GM18907 (cell line): ENCODE data around the gene PBX4.

Experiments used
- ATAC-seq: cut with Tn5 transposase; IDR thresholded peaks from one replicate; pipeline ENCODE4 v1.9.1; 2021; ENCODE audit warnings: mild to moderate bottlenecking, moderate library complexity; ENCODE audit not compliant: unreplicated experiment

Gene PBX4

DNA sequence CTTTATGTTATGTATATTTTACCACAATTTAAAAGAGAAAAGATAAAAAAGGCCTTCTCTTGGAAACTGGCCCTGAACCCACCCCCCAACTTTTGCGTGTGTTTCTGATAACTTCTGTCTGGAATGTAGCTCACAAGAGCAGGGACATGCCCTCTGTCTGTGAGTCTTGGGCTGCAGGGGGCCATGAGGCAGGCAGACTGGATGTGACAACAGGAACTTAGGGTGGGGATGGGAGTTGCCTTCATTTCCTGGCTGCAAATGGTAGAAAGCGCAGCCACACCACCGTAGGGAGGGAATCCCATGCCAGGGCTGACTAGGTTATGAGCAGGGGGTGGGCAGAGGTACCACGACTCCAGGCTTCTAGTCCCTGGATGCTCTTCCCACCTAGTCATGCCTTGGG is 58.6 kb downstream of the PBX4 start:
- ATAC-seq: no peak

DNA sequence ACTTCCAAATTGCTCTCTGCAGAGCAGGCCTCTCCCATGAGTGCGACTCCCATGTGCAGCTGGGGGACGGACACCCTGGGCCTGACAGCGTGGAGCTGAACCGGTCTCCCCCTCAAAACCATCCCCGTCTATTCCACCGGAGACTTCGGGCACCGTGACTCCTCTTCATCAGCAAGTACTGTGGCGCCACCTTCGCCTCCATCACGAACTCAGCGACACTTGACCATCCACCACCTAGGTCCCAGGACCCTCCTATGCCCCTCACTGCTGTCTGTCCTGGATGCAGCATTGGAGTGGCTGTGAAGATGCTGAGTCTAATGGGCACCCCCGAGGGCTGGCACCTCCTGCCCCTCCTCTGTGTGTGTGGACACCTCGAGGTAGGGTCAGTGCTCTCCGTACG is 59.9 kb downstream of the PBX4 start:
- no peak for ATAC-seq

DNA sequence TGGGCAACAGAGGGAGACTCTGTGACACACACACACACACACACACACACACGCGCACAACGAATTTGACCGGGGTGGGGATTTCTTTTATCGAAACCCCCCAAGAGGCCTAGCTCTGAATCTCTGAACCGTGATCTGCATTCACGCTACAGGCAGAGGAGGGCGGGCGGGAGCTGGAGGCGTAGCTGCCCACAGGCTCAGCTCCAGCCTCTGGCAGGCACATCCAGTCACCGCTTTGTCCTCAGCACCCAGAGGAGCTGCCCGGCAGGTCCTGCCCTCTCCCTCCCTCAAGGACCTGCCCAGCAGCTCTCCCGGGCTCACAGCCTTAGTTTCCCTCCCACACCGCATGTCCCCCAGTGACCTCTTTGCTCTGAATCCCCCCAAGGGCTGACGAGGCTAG is 60.4 kb downstream of the PBX4 start:
- ATAC-seq: no peak

DNA sequence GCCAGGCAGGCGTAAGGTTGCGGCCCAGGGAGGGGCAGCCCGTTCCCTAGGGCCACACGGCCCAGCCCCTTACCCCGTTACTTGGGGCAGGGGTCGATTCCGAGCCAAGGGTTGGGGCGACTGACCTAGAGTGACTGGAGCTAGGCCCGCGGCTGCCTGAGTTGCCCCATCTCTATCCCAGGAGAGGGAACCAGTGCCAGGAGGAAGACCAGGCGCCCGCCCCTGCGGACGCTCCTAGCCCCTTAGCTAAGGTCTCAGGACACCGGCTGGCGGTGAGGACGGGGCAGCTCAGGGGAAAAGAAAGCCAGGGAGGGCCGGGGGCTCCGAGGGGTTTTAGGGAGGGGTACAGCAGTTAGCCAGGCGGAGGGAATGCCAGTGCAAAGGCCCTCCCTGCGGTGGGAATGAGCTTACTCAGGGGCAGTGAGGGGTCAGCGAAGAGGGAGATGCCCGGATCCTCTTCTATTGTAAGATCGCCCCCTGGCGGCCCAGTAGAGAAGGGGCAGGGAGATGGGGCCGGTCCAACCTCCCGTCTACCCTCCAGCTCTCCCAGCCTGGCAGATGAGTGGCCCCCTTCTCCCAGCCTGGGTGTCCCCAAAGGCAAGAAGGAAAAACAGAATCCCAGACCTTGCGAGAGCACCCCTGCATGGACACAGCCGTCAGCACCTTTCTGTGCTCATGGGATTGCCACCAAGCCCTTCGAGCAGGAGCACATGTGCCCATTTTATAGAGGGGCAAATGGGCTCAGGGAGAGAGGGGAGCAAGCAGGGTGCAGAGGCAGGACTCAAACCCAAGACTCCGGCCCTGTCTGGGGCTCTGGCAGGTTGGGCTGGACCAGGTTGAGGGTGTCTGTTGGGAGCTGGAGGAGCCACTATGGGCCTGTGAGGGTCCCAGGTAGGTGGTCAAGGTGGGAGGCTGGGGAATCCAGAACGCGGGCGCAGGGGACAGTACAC is 64.1 kb downstream of the PBX4 start:
- no peak for ATAC-seq

DNA sequence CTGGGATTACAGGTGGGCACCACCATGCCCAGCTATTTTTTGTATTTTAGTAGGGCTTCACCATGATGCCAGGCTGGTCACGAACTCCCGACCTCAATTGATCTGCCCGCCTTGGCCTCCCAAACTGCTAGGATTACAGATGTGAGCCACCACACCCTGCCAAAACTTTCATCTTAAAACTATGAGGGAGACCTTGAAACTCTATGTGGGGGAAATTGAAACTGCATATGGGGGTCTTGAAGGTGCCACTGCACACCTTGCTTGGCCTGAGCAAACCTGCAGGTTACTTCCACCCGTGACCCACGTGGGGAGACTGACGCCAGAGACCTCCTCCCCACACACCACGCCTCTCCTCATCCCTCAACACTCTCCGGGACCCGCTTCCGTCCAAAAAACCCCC is 64.8 kb downstream of the PBX4 start:
- ATAC-seq: no peak

DNA sequence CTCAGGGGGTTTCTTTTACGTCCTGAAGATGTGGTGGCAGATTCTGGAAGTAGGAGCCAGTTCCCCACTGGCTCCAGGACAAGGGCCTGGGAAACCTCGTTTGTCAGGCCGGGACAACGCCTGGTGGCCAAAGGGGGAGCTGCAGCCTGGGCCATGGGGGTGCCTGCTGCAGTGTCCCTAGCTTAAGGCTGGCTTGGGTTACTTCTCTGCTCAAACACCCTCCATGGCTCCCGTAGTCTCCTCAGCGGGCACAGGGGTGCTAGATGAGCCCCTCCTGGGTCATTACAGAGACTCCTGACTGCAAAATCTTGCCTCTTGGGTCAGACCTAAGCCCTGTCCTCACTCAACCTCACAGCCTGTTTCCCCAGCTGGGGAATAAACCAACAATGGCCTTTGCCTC is 65.7 kb downstream of the PBX4 start:
- ATAC-seq: no peak

DNA sequence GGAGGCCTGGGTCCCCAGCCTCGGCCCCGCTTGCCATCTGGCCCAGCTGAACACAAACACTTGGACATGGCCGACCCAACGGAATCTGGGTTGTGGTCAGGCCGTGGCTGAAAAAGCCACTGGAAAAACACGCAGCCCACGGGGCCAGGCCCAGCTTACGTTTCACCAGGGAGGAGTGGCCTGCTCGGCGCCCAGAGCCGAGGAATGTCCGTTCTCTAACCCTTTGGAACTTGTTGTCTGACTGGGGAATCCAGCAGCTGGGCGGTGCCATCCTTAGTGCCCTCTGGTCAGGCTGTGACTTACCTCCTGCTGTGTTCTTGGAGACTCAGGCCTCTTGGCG is 66.7 kb downstream of the PBX4 start:
- ATAC-seq: no peak

DNA sequence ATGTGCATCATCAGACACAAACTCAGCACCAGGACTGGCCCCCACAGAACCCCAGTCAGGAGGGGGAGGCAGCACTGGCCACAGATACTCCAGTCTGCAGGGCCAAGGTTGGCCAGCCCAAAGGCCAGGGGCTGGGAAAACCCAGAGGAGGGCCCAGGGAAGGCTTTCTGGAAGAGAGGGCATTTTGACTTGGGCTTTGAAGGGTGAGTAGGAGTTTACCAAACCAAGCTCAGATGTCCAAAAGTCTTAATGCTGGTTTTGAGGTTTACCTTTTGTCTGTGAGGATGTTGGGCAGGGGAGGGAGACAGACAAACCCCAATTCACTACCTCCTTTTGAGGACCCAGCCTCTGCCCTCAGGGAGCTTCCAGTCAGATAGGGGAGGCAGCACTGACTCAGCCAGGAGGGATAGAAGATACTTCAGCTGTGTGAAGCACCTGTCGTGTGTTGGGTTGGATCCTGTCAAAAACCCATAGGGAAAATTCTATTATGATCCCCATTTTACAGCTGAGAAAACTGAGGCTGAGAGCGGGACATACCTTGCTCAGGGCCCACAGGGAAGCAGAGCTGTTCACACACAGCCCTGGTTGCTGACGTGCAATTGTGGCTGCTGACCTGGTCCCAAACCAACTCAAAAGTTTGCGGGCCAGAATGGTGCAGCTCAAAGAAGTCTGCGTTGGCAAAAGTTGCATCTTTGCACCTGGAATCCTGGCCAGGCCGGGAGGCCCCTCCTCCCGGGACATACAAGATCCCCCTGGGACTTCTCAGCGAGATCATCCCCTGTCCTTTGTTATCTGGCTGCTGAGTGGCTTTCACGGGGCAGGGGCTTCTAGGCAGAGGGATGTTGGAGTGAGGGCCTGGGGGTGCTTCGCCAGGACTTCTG is 67.3 kb downstream of the PBX4 start:
- no peak for ATAC-seq

DNA sequence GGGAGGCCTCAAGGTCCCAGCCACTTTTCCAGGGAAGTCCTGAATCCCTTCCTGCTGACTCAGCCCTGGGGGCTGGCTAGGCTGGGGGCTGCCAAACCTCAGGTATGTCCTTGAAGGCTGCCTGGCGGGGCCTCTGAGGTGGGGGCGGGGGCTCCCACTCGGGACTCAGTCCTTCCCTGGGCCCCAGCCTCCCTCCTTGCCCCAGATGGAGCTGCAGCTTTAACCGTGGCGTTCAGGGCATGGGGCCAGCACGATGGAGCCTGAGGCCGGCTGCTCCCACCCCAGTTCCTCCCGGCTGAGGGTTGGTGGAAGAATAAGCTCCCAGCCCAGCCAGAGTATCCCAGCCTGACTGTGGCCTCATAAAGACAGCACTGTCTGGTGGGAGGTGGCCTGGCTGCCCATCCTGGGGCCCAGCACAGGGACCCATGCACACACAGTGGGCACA is 68.0 kb downstream of the PBX4 start:
- no peak for ATAC-seq

DNA sequence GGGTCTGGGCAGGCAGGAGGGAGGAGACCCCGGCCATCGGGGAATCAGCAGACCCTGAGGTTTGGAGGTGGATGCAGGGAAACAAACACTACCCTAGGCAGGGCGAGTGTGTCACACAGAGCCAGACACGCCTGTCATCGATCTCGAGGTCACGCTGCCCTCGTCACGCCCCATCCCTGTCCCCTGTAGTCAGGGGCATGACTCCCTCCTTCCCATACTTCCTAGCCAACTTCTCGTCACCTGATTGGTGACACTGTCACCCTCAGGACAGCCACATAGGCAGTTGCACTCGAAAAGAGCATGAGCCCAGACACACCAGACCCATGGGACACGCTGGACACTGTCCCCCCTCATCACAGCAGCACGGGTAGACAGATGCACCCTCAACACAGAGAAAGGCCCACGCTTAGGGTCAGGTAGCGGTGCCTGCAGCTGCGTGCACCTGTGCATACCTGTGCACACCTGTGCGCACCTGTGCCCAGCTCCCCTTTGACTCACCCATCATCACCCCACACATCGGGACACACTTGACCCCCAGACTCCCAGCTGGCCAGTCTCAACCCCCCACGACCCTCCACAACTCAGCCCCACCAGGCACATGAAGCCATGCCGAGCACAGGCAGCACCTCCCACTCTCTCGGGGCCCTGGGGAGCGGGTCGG is 68.6 kb downstream of the PBX4 start:
- ATAC-seq: no peak

DNA sequence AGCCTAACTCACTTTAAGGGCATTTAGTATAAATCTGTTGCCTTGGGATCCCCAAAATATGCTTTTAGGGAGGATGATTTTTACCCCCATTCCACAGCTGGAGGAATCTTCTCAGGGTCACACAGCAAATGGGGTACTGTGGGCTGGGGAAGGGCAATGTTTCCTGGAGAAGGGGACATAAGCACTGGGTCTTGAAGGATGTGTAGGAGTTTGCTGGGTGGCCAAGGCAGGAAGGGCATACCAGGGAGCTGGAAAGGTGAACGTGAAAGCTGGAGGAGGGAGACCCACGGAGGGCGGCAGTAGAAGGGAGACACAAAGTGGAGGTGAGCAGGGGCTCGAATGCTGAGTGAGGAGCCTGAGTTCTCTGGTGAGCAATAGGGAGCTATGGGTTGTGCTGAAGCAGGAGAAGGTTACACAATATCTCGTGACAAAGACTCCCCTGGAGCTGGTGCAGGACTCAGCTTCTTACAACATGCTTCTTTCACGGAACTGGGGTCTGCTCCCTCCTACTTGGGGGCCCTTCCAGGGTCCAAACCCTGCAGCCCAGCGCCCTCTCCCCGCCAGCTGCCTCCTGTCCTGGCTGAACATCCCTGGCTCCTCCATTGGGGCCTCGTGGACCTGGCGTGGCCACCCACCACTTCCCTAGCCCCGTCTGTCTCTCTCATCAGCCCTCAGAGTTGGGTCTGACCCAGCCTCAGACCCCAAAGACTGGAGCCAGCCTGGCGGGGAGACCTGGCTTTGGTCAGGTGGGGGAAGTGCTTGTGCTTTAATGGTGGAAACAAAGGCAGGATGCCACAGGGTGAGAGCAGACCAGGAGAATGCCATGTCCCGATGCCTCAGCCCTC is 69.3 kb downstream of the PBX4 start:
- no peak for ATAC-seq

DNA sequence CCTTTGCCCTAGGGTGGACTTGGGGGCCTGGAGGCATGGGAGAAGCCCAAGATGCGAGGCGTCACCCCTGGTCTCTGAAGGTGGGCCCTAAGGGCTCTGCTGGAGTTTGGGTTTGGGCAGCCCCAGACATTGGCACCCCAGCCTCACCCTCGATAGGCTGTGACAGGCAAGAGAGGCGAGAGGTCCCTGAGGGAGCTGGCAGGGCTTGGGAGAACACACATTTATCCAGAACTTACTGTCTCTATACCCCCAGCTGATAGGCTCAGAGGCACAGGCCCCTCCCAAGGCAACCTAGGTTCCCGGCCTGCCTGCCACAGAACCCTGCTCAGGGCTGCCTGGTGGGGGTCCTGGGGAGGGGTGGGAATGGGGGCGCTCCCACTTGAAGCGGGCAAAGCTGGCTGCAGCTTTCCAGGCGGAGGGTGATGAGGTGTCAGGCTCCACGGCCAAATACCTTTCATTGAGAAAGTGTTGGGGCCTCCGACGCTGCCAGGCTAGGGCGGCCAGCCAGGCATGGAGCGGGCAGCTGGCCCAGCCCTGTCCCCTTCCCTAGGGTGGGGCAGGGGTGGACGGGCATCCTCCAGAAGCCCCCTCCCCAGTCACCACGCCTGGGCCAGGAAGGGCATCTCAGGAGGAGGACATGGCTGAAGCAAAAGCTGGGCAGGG is 70.7 kb downstream of the PBX4 start:
- ATAC-seq: no peak

DNA sequence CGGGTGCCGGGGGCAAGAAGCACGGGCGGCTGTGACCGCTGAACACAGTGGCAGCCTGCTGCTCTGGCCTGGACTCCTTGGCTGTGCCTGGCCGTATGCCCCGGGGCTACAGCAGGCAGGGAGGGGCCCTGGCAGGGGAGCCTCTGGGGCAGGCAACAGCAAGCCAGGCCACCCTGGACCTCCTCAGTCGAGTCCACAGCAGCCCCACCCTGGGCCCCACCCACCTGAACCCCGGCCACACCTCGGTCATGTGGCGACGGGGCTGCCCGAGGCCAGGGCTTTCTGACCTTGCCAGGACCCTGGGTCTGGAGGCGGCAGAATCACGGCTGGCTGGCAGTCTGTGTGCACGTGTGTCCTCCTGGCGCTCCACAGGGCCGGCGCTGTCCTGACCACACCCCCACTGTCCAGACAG is 71.7 kb downstream of the PBX4 start:
- no peak for ATAC-seq

DNA sequence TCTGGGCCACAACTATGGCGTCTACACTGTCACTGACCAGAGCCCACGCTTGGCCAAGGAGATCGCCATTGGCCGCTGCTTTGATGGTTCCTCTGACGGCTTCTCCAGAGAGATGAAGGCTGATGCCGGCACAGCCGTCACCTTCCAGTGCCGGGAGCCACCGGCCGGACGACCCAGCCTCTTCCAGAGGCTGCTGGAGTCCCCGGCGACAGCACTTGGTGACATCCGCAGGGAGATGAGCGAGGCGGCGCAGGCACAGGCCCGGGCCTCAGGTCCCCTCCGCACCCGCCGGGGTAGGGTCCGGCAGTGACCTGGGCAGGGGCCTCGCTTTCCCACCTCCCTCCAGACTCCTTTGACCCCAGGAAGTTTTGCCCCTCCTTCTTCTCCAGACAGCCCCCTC is 72.8 kb downstream of the PBX4 start:
- ATAC-seq: no peak

DNA sequence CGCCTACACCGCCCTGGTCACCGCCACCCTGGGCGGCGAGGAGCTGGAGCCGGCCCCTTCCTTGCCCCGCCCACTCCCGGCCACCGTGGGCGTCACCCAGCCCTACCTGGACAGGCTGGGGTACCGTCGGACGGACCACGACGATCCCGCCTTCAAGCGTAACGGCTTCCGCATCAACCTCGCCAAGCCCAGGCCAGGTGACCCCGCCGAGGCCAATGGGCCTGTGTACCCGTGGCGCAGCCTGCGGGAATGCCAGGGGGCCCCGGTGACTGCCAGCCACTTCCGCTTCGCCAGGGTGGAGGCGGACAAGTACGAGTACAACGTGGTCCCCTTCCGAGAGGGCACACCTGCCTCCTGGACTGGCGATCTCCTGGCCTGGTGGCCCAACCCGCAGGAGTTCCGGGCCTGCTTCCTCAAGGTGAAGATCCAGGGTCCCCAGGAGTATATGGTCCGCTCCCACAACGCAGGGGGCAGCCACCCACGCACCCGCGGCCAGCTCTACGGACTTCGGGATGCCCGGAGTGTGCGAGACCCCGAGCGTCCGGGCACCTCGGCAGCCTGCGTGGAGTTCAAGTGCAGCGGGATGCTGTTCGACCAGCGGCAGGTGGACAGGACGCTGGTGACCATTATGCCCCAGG is 73.4 kb downstream of the PBX4 start:
- no peak for ATAC-seq

DNA sequence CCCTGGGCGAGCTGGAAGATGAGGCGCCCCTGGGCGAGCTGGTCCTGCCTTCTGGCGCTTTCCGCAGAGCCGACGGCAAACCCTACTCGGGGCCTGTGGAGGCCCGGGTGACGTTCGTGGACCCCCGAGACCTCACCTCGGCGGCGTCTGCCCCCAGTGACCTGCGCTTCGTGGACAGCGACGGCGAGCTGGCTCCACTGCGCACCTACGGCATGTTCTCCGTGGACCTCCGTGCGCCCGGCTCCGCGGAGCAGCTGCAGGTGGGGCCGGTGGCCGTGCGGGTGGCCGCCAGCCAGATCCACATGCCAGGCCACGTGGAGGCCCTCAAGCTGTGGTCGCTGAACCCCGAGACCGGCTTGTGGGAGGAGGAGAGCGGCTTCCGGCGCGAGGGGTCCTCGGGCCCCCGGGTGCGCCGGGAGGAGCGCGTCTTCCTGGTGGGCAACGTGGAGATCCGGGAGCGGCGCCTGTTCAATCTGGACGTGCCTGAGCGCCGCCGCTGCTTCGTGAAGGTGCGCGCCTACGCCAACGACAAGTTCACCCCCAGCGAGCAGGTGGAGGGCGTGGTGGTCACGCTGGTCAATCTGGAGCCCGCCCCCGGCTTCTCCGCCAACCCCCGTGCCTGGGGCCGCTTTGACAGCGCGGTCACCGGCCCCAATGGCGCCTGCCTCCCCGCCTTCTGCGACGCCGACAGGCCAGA is 74.1 kb downstream of the PBX4 start:
- no peak for ATAC-seq

DNA sequence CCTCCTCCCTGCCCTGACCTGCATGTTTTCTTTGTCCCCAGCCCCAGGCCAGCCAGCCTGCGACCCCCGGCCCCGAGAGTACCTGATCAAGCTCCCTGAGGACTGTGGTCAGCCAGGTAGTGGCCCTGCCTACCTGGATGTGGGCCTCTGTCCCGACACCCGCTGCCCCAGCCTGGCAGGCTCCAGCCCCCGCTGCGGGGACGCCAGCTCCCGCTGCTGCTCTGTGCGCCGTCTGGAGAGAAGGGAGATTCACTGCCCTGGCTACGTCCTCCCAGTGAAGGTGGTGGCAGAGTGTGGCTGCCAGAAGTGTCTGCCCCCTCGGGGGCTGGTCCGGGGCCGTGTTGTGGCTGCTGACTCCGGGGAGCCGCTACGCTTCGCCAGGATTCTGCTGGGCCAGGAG is 74.8 kb downstream of the PBX4 start:
- ATAC-seq: no peak

DNA sequence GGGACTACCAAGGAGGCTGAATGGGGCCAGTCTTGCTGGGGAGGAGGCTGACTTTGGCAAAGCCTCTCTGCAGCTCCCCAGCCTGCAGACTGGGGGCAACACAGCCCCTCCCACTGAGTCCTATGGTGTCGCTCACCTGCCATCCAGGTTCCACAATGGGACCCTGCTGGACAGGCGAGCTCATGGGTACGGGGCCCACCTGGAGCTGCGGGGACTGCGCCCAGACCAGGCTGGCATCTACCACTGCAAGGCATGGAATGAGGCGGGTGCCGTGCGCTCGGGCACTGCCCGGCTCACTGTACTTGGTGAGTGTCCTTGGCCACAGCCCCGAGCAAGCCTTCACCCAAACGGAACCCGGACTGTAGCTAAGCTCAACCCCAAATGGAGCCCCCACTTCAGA is 75.4 kb downstream of the PBX4 start:
- no peak for ATAC-seq

DNA sequence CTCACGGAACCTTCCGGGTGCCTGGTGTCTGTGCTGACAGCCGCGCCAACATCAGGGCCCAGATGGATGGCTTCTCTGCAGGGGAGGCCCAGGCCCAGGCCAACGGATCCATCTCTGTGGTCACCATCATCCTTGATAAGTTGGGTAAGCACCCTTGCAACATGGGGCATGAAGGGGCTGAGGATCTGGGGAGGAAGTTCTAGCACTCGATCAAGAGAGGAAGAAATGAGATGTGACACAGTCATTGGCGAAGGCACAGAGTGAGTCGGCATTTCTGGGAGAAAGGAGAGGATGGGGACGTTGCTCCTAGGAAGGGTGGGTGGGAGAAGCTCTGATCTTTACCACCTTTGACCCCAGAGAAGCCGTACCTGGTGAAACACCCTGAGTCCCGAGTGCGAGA is 76.0 kb downstream of the PBX4 start:
- ATAC-seq: no peak
